NCI-H146 treated with DMSO at 0.1 percent for 48 hours (cell line): Measurements from ENCODE around the gene VPREB3.
A peak's percentile ranks its signal among the peaks of the same experiment; 100 is the strongest.

Experiments used
- DNase-seq: peaks from one replicate; lab custom pipeline; 2025; ENCODE audit not compliant: unreplicated experiment; lab: John Stamatoyannopoulos, UW

The VPREB3 gene

GRCh38 chr22:23783265-23784150 is 29.3 kb upstream of the VPREB3 start:
- no peak for DNase-seq

- DNase-seq, result no peak
Observed at GRCh38 chr22:23782703-23783102, 28.5 kb upstream of the VPREB3 start.

- DNase-seq, result no peak
Observed at GRCh38 chr22:23782252-23782651, 28.0 kb upstream of the VPREB3 start.

GRCh38 chr22:23781511-23782183 is 27.4 kb upstream of the VPREB3 start:
- no peak for DNase-seq

- no peak for DNase-seq
Observed at GRCh38 chr22:23781065-23781464, 26.8 kb upstream of the VPREB3 start.

GRCh38 chr22:23780146-23780748 is 26.0 kb upstream of the VPREB3 start:
- no peak for DNase-seq

GRCh38 chr22:23779731-23780130 is 25.5 kb upstream of the VPREB3 start:
- no peak for DNase-seq

- no peak for DNase-seq
Observed at GRCh38 chr22:23779083-23779482, 24.9 kb upstream of the VPREB3 start.

- no peak for DNase-seq
Observed at GRCh38 chr22:23778577-23778900, 24.3 kb upstream of the VPREB3 start.

- DNase-seq, result no peak
Observed at GRCh38 chr22:23777776-23778576, 23.8 kb upstream of the VPREB3 start.

GRCh38 chr22:23775779-23776375 is 21.7 kb upstream of the VPREB3 start:
- DNase-seq, result no peak

- DNase-seq, result no peak
Observed at GRCh38 chr22:23774922-23775436, 20.8 kb upstream of the VPREB3 start.

GRCh38 chr22:23774114-23774921 is 20.1 kb upstream of the VPREB3 start:
- no peak for DNase-seq

GRCh38 chr22:23773483-23774113 is 19.4 kb upstream of the VPREB3 start:
- DNase-seq, result no peak

- DNase-seq, result peak; percentile 72
Observed at GRCh38 chr22:23772649-23773473, 18.6 kb upstream of the VPREB3 start, which contains the start of gene MMP11. MMP11 (plus strand) TSS chr22:23772849; CDS start chr22:23772871, 22 bp downstream.

GRCh38 chr22:23772315-23772648 is 18.1 kb upstream of the VPREB3 start:
- no peak for DNase-seq

GRCh38 chr22:23769321-23769965 is 15.2 kb upstream of the VPREB3 start:
- no peak for DNase-seq
